GM21526 (cell line): ENCODE data around the gene MATN3.
"Not testable (repeated sequence)": the region's sequence is repeated elsewhere in the genome, so short reads cannot be mapped to it uniquely, and the experiment has no call there.

Experiments
- ATAC-seq: cut with Tn5 transposase; IDR thresholded peaks from one replicate; pipeline ENCODE4 v1.9.1; 2021; ENCODE audit warnings: moderate library complexity; ENCODE audit not compliant: unreplicated experiment, low FRiP score

The MATN3 gene, protein sequence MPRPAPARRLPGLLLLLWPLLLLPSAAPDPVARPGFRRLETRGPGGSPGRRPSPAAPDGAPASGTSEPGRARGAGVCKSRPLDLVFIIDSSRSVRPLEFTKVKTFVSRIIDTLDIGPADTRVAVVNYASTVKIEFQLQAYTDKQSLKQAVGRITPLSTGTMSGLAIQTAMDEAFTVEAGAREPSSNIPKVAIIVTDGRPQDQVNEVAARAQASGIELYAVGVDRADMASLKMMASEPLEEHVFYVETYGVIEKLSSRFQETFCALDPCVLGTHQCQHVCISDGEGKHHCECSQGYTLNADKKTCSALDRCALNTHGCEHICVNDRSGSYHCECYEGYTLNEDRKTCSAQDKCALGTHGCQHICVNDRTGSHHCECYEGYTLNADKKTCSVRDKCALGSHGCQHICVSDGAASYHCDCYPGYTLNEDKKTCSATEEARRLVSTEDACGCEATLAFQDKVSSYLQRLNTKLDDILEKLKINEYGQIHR

DNA sequence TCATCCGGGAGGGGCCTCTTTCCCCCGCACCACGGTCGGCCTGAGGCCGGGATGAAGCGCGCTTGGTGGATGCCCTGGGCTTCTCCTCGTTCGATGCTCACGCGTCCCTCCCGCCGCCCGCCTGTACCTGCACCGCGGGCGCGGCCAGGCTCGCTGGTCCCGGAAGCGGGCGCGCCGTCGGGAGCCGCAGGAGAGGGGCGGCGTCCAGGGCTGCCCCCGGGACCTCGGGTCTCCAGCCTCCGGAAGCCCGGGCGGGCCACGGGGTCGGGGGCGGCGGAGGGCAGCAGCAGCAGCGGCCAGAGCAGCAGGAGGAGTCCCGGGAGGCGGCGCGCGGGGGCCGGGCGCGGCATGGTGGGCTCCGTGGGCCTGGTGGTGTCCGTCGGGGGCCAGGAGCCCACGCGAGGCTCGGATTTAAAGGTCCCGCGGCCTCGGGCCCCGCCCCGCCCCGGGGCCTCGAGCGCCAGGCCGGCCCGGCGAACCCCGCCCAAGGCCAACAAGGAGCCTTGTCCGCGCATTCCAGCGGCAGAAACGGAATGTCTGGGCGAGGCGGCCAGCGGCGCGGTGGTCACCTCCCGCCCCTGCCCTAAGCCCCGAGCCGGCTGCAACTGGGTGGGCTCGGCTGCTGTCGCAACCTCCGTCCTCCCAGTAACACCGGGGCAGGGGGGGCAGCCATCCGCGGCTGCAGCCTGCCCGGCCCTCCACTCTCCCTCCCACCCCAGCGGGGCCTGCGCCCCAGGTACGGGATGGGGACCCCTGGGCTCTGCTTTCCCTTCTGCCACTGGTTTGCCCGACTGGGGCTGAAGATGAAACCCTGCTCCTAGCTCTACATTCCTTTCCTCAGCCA lies at the start of gene MATN3:
TSS of gene MATN3 (minus strand) at position 387 of the 844 bp plus-strand sequence. CDS start at position 350, 37 bp downstream.
- ATAC-seq = no peak

DNA sequence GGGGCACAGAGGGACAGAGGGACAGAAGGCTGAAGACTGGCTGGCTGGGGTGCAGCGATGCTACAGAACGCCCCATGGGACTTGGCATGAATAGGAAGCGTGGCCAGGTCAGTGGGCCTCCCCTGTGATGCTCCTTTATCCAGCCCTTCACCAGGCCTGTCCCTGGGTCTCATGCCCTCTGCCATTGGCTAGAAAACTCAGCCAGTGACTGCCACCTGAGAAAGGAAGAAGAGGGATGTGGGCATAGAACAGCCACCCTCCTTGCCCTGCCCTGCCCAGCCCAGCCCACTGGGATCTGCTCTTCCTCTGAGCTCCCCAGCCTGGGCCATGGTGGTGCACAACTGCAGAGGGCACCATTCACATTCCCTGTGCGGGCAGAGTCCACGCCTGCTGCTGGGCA lies 49.5 kb upstream of the MATN3 start:
- ATAC-seq = no peak

DNA sequence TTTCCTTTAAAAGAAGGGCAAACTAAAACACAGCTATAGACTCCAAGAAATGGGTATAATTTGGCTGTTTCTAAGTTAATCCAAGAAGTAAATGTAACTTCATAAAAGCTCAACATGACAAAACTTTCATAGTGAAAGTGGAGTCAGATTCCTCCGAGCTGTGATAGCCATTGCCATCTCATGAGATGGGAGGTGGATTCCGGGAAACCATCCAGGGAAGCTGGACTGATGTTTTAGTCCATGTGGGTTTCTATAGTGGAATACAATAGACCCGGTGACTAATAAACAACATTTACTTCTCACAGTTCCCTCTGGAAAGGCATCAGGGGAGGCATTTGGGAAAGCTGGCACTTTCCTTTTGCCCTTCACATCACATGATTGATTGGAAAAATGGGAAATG lies 49.0 kb upstream of the MATN3 start:
- no peak for ATAC-seq

DNA sequence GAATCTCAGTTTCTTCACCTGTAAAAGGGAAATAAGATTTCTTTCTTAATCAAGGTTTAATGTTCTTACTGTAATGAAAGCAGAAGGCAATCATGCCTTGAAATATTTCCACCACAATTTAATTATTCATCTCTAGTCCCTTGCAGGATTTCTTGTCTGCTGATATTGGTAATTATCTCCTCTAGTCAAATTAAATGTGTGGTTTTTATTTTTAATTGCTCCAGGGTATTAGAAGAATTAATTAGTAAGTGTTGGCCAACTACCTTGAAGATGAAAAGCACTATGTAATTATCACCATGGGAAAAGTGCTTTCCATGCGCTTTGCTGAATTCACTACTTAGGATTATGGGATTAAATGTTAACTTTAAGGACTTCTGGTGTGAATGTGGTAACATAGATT lies 47.6 kb upstream of the MATN3 start:
- no peak for ATAC-seq

DNA sequence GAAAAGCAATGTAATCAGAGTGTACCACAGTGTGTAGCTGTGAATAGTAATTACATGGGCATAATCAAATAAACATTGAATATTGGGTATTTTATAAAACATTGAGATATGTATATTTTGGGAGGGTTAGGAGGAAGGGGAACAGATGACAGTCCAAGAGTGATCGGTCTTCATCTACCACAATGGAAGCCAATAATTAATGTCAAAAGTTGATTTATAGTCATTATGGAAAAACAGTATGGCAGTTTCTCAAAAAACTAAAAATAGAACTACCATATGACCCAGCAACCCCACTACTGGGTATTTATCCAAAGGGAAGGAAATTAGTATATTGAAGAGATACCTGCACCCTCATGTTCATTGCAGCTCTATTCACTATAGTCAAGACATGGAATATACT lies 44.8 kb upstream of the MATN3 start:
- no peak for ATAC-seq

DNA sequence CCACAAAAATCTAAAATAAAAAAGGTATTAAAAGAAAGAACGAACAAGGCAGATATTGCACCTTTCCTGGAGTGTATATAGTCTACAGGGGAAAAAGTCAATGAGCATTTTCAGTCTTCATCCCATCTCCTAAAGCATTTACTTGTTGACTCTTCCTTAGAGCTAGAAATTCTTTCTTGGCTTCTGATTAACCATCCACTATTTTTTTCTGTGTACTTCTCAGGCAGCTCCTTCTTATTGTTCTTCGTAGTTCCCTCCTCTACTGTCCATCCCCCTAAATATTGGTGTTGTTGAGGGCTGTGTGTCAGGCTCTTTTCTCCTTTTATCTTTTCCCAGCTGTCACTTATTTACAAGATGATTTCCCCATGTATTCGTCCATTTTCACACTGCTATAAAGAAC lies 42.5 kb upstream of the MATN3 start:
- ATAC-seq = no peak

DNA sequence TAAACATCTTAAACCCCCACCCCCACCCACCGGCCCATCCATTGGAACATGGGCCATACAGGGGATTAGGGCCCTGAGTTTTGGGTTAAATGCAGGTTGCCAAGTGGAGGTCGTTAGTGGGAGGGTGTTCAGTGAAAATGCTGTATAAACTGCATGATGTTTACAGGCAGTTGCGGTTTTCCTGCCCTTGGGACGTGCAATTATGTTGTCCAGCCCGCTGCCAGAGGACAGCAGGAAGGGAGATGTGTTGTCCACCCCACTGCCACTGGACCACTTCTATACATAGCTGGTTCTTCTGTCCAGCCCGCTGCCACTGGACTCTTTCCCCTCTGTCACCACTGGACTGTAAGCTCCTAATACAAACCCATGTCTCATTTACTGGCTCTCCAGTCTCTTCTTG lies 41.7 kb upstream of the MATN3 start:
- no peak for ATAC-seq

DNA sequence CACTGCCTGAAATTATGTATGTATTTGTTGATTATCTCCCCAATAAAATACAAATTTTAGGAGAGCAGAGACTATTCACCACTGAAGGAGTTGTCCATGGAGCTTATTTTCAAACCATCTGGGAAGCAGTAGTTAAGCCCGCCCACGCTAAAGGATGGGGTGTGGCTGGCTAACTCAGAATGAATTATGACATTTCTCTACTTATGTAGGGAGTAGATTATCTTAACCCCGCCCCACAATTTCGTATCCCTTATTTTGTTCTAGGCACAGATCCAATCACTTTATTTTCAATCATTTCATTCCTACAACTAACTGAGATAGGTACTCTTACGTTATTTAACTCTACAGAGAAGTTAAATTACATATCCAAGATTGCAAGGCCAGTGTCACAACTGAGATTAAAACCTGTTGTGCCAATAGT lies 40.4 kb upstream of the MATN3 start:
- no peak for ATAC-seq

DNA sequence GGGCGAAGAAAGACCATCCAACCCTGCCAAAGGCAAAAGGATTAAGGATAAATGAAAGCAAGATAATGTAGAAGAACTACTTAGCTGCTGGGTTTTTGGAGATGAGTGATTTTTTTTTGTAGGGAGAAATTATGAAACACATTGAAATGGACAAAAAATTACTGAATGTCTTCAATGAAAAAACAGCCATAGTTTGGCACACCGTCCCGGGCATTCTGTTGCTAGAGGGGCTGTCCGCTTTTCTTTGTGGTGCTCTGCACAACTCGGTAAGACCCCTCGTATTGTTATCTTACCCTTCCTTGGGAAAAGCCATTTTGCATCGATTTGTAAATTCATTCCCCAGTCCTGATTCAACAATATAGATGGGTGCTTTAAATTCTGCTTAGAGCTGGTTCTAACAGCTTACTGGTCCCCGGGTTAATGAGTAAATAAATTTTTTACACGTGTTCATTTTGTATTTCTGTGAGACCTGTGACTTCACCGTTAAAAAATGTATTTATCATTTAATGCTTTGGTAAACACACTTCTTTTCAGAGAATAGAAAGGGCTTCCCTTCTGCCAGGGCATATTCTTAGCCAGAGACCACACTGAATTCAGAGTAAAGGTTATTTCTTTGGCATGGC lies 39.9 kb upstream of the MATN3 start:
- ATAC-seq = no peak

DNA sequence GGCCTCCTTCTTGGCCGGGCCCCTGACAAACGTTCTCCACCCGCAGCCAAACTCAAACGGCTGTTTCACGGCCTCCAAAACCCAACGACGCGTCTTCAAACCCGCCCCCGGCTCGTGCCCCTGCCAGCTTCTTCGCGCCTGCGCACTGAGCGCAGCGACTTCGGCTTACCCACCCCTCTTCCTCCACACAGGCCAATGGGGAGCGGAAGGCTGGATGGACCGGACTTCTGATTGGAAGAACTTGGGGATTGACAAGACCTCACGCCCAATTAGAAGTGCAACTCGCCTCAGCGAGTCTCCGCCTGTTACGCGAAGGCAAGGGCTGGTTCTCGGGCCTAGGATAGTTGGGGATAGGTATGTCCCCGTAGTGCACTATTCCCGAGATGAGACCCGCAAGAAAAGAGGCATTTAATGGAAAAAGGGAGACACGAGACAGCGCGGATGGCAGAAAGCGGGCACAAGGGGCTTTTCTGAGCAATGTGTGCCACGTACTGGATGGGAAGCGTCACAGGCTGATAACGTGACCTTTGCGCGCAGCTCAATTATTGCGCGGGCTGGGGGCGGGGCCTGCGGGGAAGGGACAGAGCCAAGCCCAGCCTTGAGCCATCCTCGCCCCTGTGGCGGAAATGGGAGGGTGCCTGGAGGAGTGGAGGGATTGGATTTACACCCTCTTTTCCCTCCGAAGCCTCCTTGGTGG lies 39.2 kb upstream of the MATN3 start, which contains the start of gene LAPTM4A:
TSS of gene LAPTM4A (minus strand) at position 97 of the 697 bp plus-strand sequence. CDS start 108 bp downstream, outside the sequence.
- peak; percentile 95 for ATAC-seq

DNA sequence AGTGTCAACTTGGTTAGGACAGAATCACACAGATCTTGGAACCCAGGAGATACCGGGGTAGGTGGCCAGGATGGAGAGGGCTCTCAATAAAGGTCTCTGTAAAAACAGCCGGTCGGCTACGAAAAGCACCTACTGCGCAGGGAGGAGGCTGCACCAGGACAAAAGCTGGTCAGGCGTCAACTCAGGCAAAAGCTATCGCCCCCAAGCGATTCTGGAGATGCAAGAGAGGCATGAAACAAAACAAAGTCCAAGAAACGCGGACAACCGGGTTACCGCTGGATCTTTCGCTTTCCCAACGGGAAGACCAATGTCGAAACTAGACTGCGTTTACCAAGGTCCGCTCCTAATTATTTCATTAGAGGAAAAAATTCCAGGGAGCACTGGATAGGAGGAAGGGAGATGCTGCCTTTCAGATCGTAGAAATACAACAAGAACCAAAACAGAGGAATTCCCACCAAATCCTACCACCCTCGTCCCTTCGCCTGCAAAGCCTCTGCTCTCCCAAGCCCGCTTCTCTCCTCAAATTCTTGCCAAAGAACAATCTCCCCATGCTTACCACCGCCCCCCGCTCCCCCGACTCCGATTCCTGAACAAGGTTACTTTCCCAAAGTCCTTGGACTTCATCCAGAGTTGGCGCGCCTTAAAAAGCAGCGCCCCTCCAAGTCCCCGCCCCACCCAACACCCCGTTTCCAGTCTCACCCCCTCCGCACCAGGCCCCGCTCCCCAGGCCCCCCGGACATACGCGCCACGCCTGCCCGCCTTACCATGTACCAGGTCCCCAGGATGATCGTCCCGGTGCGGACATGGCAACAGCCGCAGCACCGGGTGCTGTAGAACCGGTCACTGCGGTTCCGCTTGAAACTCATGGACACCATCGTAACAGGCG lies 38.4 kb upstream of the MATN3 start:
- peak; percentile 23 for ATAC-seq

DNA sequence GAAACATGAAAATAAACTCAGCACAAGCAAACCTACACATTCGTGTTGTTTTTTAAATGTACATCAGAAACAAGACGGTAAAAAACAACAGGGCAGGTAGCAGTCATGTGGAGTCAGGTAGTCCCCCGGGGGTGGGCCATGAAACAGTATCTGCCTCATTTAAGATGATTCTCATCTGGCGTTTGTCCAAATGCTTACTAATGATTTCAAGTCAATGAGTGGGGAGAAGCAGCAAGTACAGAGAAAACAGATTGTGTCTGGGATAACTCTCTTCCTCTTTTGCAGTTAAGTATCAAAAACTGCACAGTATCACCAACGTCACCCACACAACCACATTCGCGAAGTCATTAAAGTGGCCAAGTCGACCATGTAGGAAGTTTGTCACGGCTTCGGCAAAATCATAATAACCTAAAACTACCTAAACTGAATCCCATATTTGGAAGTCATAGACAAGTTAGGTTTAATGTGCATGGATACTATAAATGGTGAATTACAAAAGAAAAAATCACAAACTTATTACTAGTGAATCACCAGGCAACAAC lies 37.7 kb upstream of the MATN3 start:
- ATAC-seq = peak; percentile 22

DNA sequence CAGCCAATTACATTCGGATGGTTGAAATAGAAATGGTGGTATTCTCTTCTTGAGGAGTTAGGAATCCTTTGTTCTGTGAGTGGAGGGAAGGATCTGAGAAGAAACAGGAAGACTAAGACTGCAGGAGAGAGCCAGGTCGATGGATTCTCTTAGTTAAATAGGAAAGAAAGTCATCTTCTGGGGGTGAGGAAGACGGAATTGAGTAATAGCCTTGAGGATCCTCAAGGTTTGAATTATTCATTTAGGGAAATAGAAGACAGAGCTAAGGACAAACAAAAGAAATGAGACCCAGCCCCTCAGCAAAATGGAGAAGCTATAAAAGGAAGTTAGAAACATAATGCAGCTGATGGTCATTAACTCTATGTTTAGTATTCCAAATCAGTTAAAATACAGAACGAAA lies 37.2 kb upstream of the MATN3 start:
- no peak for ATAC-seq

DNA sequence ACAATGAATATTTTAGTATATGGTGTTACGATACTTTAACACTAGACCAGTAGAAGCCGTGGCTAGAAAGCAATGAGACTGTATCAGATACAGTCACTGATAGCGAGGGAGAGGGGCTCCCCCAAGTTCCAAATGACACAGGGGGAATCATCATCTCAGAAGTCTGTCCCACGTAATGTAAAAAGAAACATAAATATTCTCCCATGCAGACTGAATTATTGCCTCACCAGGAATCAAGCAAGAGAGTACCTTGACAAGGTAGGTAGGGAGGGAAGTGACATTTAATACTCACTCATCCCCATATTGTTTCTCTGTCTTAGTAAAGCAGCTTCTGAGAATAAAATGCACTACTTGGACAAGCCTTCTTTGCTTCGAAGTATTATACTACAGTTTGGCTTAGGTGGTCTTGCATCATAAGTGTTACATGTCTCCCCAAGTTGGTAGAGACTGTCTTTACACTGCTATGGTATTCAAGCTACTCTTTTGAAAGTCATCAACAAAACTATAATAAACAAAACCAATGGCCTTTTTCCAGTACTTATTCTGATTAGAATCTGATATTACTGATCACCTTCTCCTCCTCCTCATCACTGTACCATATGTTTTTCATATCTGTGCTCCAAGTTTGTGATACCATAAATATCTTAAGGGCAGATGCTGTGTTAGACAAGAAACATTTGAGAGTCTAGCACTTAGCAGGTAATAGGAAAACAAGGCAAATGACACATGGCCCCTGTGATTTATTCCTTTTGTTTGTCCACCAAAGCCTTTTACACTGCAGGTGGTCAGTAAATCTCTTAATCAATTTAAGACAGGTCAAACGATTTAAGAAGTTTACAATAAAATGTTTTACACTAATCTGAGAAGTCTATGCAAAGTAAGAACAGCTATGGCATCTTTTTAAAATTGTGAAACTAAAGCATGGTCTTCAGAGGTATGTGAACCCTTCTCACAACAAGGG lies 36.3 kb upstream of the MATN3 start:
- no peak for ATAC-seq

DNA sequence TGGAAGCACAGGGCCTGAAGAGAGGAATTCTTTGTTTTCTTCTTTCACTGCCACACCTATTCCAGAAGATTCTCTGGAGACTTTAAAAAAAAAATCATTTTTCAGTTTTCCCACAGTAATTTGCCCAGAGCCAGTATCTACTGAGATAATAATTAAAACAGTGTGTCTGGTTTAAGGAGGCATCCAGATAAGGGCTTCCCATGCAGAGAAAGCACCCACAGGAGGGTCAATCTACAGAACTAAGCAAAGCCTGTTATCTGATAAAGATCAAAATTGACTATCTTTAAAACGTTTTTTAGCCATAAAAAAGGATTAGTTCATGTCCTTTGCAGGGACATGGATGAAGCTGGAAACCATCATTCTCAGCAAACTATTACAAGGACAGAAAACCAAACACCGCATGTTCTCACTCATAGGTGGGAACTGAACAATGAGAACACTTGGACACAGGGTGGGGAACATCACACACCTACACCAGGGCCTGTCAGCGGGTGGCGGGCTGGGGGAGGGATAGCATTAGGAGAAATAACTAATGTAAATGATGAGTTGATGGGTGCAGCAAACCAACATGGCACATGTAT lies 33.3 kb upstream of the MATN3 start:
- ATAC-seq = not testable (repeated sequence)

DNA sequence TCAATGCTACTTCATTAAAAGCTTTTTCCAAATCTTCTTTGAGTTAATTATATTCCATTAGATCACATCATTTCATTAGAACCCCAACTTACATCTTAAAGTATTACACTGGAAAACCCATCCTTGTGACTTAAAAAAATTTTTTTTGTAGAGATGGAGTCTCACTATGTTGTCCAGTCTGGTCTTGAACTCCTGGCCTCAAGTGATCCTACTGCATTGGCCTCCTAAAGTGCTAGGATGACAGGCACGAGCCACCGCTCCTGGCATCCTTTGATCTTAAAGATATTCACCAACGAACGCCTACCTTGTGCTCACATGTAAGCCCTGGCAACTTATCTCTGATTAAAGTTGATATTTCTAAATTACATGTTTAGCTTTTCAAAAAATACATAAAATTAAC lies 32.3 kb upstream of the MATN3 start:
- no peak for ATAC-seq

DNA sequence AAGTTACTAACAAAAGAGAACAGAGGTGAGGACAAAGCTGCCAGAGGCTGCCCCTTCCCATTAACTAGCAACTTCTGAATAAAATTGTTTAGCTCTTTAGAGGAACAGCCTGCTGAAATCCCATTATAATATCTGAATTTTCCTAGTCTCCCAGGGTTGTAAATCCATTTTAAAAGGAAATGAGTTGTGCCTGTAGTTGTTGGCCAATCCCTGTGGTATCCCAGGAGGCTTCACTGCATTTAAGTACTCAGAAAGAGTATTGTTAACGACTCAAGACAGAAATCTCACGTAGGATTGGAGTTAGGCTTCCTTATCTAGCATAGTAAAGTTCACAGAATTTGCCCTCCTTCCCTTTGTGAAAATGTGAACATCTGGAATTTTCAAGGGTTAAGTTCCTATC lies 30.1 kb upstream of the MATN3 start:
- no peak for ATAC-seq
